Uterus (tissue), 4 donors: ENCODE data around the gene LTBP1. TPM values are rescaled to one million over a fixed set of nuclear protein-coding genes. Genes with fewer than 3 reads are reported as not detected.

ENCODE experiments used
- DNase-seq, 2 donors: peaks; one replicate each; pipeline ENCODE4 v3.0.0-alpha.2; 2019 to 2020
- H3K27ac ChIP-seq, 2 donors: fragments of 200-600 bp; sonication (generic); 1 replicate in 1 of 2; 2 replicates in 1 of 2; pipeline ENCODE4 v1.5.1; 2016 to 2018
- H3K27me3 ChIP-seq, 2 donors: fragments of 200-600 bp; sonication (generic); one replicate each; pipeline ENCODE4 v1.5.1; 2018 to 2019; ENCODE audit warnings: control low read depth in 1 of 2
- H3K36me3 ChIP-seq, 2 donors: fragments of 200-600 bp; sonication (generic); one replicate each; pipeline ENCODE4 v1.5.1; 2019; ENCODE audit warnings: control low read depth in 1 of 2
- H3K4me1 ChIP-seq, 2 donors: fragments of 200-600 bp; sonication (generic); one replicate each; pipeline ENCODE4 v1.5.1; 2018 to 2019; ENCODE audit warnings: control low read depth in 1 of 2
- H3K4me3 ChIP-seq, 2 donors: fragments of 200-600 bp; sonication (generic); 1 replicate in 1 of 2; 2 replicates in 1 of 2; pipeline ENCODE4 v1.5.1; 2018 to 2019; ENCODE audit warnings: mild to moderate bottlenecking in 1 of 2
- H3K9me3 ChIP-seq, 2 donors: fragments of 200-600 bp; sonication (generic); one replicate each; pipeline ENCODE4 v1.5.1; 2019; ENCODE audit warnings: control low read depth in 1 of 2
- POLR2A ChIP-seq, 2 donors: fragments of 450-650 bp; IDR thresholded peaks; one replicate each; pipeline ENCODE4 v1.6.1; 2016; ENCODE audit warnings: antibody characterized with exemption in 2 of 2, mild to moderate bottlenecking in 1 of 2, moderate library complexity in 1 of 2
- intact Hi-C: fragments of 100-400 bp; cut with DNase I; formaldehyde crosslinking; loops from one replicate; pipeline ENCODE4 v1.15.1; 2023; ENCODE audit warnings: low total_unique reads
- total RNA-seq, 4 donors: library from RNA; depleted of rRNA in 3 of 4; stranded (reverse); fragments of >200 nt in 3 of 4; gene quantifications; one replicate each; pipeline versions ENCODE4 v1.1.0 to v1.2.4, GENCODE V29; 2014 to 2023
- TF ChIP-seq, protein P1 (sequence below), 4 experiments: fragments of 200-600 bp in 2 of 4; fragments of 450-650 bp in 2 of 4; sonication (generic) in 2 of 4; IDR thresholded peaks; one replicate each; pipeline ENCODE4 v1.5.1; 2016 to 2019; ENCODE audit warnings: antibody characterized with exemption in 4 of 4, mild to moderate bottlenecking in 2 of 4, moderate library complexity in 1 of 4
- donor health status: DM: yes; HTN: yes; CAD: no.

Gene LTBP1
- total RNA-seq, 4 donors from 2014 or later, result 72.5 to 322 (median 92.2) TPM

DNA sequence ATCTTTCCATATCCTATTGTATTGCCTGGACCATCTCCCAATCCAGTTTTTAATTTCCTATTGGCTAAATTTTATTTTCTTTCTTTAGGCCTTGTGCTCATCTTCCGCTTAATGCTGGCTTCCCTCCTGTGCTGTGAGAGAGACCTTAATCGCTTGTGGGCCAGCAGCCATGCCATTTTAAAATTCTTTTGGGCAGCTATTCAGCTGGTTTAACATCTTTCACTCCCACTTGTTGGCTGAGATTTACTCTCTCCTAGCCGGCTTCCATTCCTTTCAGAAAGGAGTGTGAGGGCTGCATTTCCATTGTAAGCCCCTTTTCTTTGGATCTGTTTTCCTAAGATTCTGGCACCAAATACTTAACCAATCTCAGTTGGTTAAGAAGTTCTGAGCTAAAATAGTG, 388.8 kb downstream of the LTBP1 start:
- Histone ChIP-seq H3K27me3 (no peaks in the 10 kb centered on the region), H3K4me1 (no peaks in the 10 kb centered on the region), H3K9me3 (no peaks in the 10 kb centered on the region), H3K27ac (no peak overlapping the region), H3K36me3 (no peaks in the 10 kb centered on the region), H3K4me3 (no peak overlapping the region)
- TF ChIP-seq, protein P1, sequence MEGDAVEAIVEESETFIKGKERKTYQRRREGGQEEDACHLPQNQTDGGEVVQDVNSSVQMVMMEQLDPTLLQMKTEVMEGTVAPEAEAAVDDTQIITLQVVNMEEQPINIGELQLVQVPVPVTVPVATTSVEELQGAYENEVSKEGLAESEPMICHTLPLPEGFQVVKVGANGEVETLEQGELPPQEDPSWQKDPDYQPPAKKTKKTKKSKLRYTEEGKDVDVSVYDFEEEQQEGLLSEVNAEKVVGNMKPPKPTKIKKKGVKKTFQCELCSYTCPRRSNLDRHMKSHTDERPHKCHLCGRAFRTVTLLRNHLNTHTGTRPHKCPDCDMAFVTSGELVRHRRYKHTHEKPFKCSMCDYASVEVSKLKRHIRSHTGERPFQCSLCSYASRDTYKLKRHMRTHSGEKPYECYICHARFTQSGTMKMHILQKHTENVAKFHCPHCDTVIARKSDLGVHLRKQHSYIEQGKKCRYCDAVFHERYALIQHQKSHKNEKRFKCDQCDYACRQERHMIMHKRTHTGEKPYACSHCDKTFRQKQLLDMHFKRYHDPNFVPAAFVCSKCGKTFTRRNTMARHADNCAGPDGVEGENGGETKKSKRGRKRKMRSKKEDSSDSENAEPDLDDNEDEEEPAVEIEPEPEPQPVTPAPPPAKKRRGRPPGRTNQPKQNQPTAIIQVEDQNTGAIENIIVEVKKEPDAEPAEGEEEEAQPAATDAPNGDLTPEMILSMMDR (IDR thresholded peaks at IDR 0.05), result no peak
- no peak for TF ChIP-seq POLR2A (IDR thresholded peaks at IDR 0.05)
- no peak for DNase-seq
- intact Hi-C loops, result no loop called here

DNA sequence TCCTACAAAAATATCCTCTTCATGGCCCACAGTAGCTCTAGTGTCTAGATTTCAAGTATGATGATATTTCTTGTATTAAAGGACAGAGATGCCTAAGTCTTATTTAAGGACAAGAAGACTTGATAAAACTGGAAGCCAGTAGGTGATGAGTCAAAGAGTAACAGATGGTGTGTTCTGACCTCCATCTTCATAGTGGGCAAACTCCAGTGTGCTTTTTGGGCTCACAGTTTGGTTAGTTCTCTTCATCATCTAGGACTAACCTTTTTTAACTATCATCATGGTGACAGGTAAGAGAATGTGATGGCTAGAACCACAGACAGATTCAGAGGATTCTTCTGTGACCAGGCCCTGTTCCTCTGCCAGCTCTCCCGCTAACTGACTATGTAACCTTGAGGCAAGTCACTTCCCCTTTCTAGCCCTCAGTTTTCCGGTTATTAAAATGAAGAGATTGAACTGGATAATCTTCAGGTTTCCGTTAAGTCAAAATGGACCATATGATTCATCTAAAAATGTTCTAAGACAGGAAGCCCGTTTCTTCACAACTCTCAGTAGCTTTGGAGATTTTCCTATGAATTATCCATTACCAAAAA, 389.4 kb downstream of the LTBP1 start:
- Histone ChIP-seq H3K27ac (no peak overlapping the region), H3K27me3 (no peaks in the 10 kb centered on the region), H3K36me3 (no peaks in the 10 kb centered on the region), H3K9me3 (no peaks in the 10 kb centered on the region), H3K4me1 (no peaks in the 10 kb centered on the region), H3K4me3 (no peak overlapping the region)
- TF ChIP-seq POLR2A (IDR thresholded peaks at IDR 0.05), result no peak
- TF ChIP-seq, protein P1 (IDR thresholded peaks at IDR 0.05), result no peak
- DNase-seq, result no peak
- intact Hi-C loops, result no loop called here

DNA sequence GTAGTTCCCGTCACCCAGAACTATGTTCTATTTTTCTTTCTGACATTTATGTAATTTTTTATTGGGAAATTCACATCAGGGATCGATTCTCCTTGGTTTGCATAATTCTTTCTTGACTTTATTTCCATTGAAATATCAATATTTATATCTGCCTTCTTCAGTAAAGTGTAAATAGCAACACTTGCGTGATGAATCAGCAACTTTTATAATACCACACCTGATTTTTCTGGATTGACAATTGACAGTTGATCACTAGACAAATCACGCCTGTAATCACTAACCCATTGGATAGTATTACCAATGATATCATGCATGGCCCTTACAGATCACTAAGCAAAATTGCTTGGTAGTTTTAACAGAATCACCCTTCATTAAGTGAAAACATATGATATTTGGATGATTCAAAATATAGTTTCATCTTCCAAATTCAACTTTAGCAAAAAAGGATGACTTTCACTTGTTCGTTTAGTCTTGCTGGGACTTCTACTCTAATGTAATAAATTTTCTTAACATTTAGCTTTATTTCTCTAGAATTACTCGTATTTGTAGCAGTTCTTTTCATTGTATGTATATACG, 390.7 kb downstream of the LTBP1 start:
- Histone ChIP-seq H3K27me3 (no peaks in the 10 kb centered on the region), H3K36me3 (no peaks in the 10 kb centered on the region), H3K9me3 (no peaks in the 10 kb centered on the region), H3K27ac (no peak overlapping the region), H3K4me1 (no peaks in the 10 kb centered on the region), H3K4me3 (no peak overlapping the region)
- intact Hi-C loops, result no loop called here
- TF ChIP-seq POLR2A (IDR thresholded peaks at IDR 0.05), result no peak
- TF ChIP-seq, protein P1 (IDR thresholded peaks at IDR 0.05), result no peak
- no peak for DNase-seq

DNA sequence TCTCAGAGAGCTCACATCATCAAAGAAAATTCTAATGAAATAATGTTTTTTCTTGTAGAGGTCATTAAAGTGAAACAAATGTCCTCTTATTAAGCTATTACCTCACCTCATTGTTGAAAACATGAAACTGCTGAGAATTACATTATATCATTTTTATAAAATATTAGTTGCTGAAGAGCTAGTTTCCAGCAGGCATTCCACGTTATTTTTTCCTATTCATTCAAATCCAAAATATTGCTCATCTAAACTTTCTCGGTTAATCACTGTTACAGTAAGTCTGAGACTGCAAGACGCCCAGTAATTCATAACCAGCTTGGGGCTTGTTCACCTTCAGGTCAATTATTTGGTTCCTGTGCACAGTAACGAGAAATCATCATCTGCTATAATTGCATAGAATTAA, 391.2 kb downstream of the LTBP1 start:
- Histone ChIP-seq H3K27me3 (no peaks in the 10 kb centered on the region), H3K4me1 (no peaks in the 10 kb centered on the region), H3K27ac (no peak overlapping the region), H3K4me3 (no peak overlapping the region), H3K9me3 (no peaks in the 10 kb centered on the region), H3K36me3 (no peaks in the 10 kb centered on the region)
- intact Hi-C loops, result no loop called here
- TF ChIP-seq, protein P1 (IDR thresholded peaks at IDR 0.05), result no peak
- TF ChIP-seq POLR2A (IDR thresholded peaks at IDR 0.05), result no peak
- DNase-seq, result no peak

DNA sequence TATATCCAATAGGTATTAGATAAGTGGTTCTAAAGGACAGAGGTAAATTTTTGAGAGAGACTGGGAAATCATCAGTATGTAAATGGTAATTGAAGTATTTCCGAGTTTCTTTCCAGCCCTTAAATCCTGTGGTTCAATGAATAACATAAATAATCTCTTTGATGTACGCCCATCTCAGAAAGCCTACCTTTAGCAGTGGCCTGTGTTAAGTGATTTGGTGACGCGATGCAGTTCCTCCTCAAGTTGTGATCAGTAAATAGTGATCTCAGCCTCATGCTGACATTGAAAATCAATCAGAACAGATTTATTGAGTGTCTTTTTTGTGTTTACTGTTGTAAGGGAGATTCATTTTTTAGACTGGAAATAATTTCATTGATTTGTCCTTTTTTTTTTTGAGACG, 392.5 kb downstream of the LTBP1 start:
- H3K9me3 ChIP-seq, result no peaks in the 10 kb centered on the region
- TF ChIP-seq POLR2A (IDR thresholded peaks at IDR 0.05), result no peak
- TF ChIP-seq, protein P1 (IDR thresholded peaks at IDR 0.05), result no peak
- intact Hi-C loops, result no loop called here
- no peaks in the 10 kb centered on the region for H3K4me1 ChIP-seq
- DNase-seq, result no peak
- H3K27ac ChIP-seq, result no peak overlapping the region
- no peaks in the 10 kb centered on the region for H3K27me3 ChIP-seq
- H3K4me3 ChIP-seq, result no peak overlapping the region
- H3K36me3 ChIP-seq, result no peaks in the 10 kb centered on the region
